ENCODE results near the gene ARID1B. TPM values are rescaled to one million over a fixed set of nuclear protein-coding genes. Genes with fewer than 3 reads are reported as not detected.

ARID1B gene
- total RNA-seq, 1 donor from 2014 or later, result 75.4 TPM

DNA sequence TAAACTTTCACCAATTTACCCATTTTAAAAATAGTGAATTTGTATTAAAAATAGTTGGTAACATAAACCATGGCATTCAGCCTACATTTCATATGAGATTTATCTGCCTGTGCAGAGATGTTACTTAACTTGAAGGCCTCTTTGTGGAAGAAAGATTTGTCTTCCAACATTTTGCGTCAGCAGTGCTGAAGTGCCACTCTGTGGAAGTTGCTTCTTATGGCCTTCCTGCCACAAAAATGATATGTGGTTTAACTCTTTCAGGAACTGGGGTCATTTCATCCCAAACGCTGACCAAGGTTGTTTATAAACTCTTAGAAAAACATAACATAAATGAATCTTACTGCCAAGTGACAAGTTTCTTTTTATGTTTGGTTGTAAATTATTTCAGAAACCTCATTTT is 246.8 kb downstream of the ARID1B start:
- Mint-ChIP-seq H3K36me3 (ENCODE audit: low read depth, unreplicated experiment) (peaks cover 7% of the 10 kb centered on the region), H3K27ac (ENCODE audit: unreplicated experiment) (no peak overlapping the region), H3K9me3 (ENCODE audit: unreplicated experiment) (peaks cover 6% of the 10 kb centered on the region), H3K4me1 (ENCODE audit: low read depth, unreplicated experiment) (peaks cover 38% of the 10 kb centered on the region), H3K27me3 (ENCODE audit: low read depth, unreplicated experiment) (no peaks in the 10 kb centered on the region), H3K4me3 (ENCODE audit: unreplicated experiment) (no peak overlapping the region)
- Histone ChIP-seq H3K9me3 (ENCODE audit: insufficient read depth, low read depth, low read length) (no peaks in the 10 kb centered on the region), H2AFZ (ENCODE audit: low read depth, low read length) (no peak overlapping the region), H4K20me1 (ENCODE audit: insufficient read depth, low read length) (peaks cover 40% of the 10 kb centered on the region), H3K9ac (ENCODE audit: low read length) (no peak overlapping the region), H3K4me1 (ENCODE audit: insufficient read depth, low read length) (peaks cover 3% of the 10 kb centered on the region), H3K79me2 (ENCODE audit: insufficient read depth, low read length) (peaks cover 78% of the 10 kb centered on the region), H3K4me2 (ENCODE audit: low read length) (no peak overlapping the region), H3K36me3 (ENCODE audit: insufficient read depth, low read length) (no peaks in the 10 kb centered on the region), H3K4me3 (ENCODE audit: insufficient read depth, low read depth, low read length) (no peak overlapping the region), H3K27ac (ENCODE audit: low read depth, low read length) (no peak overlapping the region), H3K27me3 (ENCODE audit: insufficient read depth, low read length) (no peaks in the 10 kb centered on the region)
- DNase-seq (ENCODE audit: low read depth), result peak; percentile 81
- TF ChIP-seq EZH2 (IDR thresholded peaks at IDR 0.05; ENCODE audit: insufficient read depth, low read length), result no peak
- TF ChIP-seq, protein P1, sequence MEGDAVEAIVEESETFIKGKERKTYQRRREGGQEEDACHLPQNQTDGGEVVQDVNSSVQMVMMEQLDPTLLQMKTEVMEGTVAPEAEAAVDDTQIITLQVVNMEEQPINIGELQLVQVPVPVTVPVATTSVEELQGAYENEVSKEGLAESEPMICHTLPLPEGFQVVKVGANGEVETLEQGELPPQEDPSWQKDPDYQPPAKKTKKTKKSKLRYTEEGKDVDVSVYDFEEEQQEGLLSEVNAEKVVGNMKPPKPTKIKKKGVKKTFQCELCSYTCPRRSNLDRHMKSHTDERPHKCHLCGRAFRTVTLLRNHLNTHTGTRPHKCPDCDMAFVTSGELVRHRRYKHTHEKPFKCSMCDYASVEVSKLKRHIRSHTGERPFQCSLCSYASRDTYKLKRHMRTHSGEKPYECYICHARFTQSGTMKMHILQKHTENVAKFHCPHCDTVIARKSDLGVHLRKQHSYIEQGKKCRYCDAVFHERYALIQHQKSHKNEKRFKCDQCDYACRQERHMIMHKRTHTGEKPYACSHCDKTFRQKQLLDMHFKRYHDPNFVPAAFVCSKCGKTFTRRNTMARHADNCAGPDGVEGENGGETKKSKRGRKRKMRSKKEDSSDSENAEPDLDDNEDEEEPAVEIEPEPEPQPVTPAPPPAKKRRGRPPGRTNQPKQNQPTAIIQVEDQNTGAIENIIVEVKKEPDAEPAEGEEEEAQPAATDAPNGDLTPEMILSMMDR (IDR thresholded peaks at IDR 0.05; ENCODE audit: insufficient read depth, low read depth, low read length), result no peak
- no peak for FAIRE-seq

DNA sequence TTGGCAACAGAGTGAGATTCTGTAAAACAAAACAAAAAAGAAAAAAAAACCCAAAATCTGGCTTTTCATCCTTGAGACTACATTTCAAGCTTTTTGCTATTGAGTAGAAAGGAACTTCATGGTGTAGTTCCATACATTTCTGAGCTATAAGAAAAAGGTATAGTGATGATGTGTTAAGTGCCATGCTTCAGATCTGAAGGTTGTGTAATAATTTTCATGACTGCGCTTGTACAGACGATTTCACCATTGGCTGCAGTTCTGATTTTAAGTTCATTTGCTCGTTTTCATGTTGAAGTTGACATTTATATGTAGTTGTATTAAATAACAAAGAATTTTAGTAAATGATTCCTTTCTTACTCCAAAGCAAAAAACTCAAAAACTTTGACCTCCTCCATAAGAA is 247.6 kb downstream of the ARID1B start:
- FAIRE-seq (no peak), DNase-seq (ENCODE audit: low read depth) (no peak)
- Histone ChIP-seq H3K27ac (ENCODE audit: low read depth, low read length) (no peak overlapping the region), H3K36me3 (ENCODE audit: insufficient read depth, low read length) (no peaks in the 10 kb centered on the region), H3K9ac (ENCODE audit: low read length) (no peak overlapping the region), H3K4me3 (ENCODE audit: insufficient read depth, low read depth, low read length) (no peak overlapping the region), H3K79me2 (ENCODE audit: insufficient read depth, low read length) (peaks cover 76% of the 10 kb centered on the region), H3K4me1 (ENCODE audit: insufficient read depth, low read length) (peaks cover 3% of the 10 kb centered on the region), H4K20me1 (ENCODE audit: insufficient read depth, low read length) (peaks cover 44% of the 10 kb centered on the region), H3K9me3 (ENCODE audit: insufficient read depth, low read depth, low read length) (no peaks in the 10 kb centered on the region), H3K27me3 (ENCODE audit: insufficient read depth, low read length) (no peaks in the 10 kb centered on the region), H2AFZ (ENCODE audit: low read depth, low read length) (no peak overlapping the region), H3K4me2 (ENCODE audit: low read length) (no peak overlapping the region)
- TF ChIP-seq, protein P1 (IDR thresholded peaks at IDR 0.05; ENCODE audit: insufficient read depth, low read depth, low read length), result no peak
- no peak for TF ChIP-seq EZH2 (IDR thresholded peaks at IDR 0.05; ENCODE audit: insufficient read depth, low read length)
- Mint-ChIP-seq H3K4me1 (ENCODE audit: low read depth, unreplicated experiment) (peaks cover 30% of the 10 kb centered on the region), H3K4me3 (ENCODE audit: unreplicated experiment) (no peak overlapping the region), H3K36me3 (ENCODE audit: low read depth, unreplicated experiment) (peaks cover 7% of the 10 kb centered on the region), H3K9me3 (ENCODE audit: unreplicated experiment) (peaks cover 6% of the 10 kb centered on the region), H3K27me3 (ENCODE audit: low read depth, unreplicated experiment) (no peaks in the 10 kb centered on the region), H3K27ac (ENCODE audit: unreplicated experiment) (no peak overlapping the region)

DNA sequence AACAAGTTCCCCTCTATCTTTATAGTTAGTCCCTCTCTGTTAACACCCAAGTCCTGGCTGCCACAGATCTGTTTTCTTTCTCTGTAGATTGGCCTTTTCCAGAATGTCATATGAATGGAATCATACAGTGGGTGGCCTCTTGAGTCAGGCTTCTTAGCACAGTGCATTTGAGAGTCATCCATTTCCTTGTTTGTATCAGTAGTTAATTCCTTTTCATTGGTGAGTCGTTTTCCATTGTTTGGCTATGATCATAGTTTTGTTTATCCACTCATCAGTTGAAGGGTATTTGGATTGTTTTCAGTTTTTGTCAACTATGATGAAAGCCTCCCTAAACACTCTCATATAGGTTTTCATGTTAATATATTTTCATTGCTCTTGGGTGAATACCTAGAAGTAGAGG is 248.3 kb downstream of the ARID1B start:
- no peak overlapping the region for H2AFZ ChIP-seq (ENCODE audit: low read depth, low read length)
- H3K9me3 Mint-ChIP-seq (ENCODE audit: unreplicated experiment), result peaks cover 9% of the 10 kb centered on the region
- no peak overlapping the region for H3K4me3 ChIP-seq (ENCODE audit: insufficient read depth, low read depth, low read length)
- no peak overlapping the region for H3K9ac ChIP-seq (ENCODE audit: low read length)
- FAIRE-seq (no peak), DNase-seq (ENCODE audit: low read depth) (peak; percentile 22)
- peaks cover 3% of the 10 kb centered on the region for H3K4me1 ChIP-seq (ENCODE audit: insufficient read depth, low read length)
- peaks cover 10% of the 10 kb centered on the region for H3K36me3 Mint-ChIP-seq (ENCODE audit: low read depth, unreplicated experiment)
- H3K27ac ChIP-seq (ENCODE audit: low read depth, low read length), result no peak overlapping the region
- H3K27me3 ChIP-seq (ENCODE audit: insufficient read depth, low read length), result no peaks in the 10 kb centered on the region
- no peaks in the 10 kb centered on the region for H3K27me3 Mint-ChIP-seq (ENCODE audit: low read depth, unreplicated experiment)
- peaks cover 79% of the 10 kb centered on the region for H3K79me2 ChIP-seq (ENCODE audit: insufficient read depth, low read length)
- peak overlapping the region; percentile 29 for H3K27ac Mint-ChIP-seq (ENCODE audit: unreplicated experiment)
- H3K9me3 ChIP-seq (ENCODE audit: insufficient read depth, low read depth, low read length), result no peaks in the 10 kb centered on the region
- no peak overlapping the region for H3K4me3 Mint-ChIP-seq (ENCODE audit: unreplicated experiment)
- no peak overlapping the region for H3K4me2 ChIP-seq (ENCODE audit: low read length)
- H4K20me1 ChIP-seq (ENCODE audit: insufficient read depth, low read length), result peaks cover 51% of the 10 kb centered on the region
- peaks cover 28% of the 10 kb centered on the region for H3K4me1 Mint-ChIP-seq (ENCODE audit: low read depth, unreplicated experiment)
- H3K36me3 ChIP-seq (ENCODE audit: insufficient read depth, low read length), result no peaks in the 10 kb centered on the region
- no peak for TF ChIP-seq EZH2 (IDR thresholded peaks at IDR 0.05; ENCODE audit: insufficient read depth, low read length)
- TF ChIP-seq, protein P1 (IDR thresholded peaks at IDR 0.05; ENCODE audit: insufficient read depth, low read depth, low read length), result no peak

Measured in astrocyte (in vitro differentiated cells and primary cell).